ENCODE results near the gene CRYGS.
"Not testable (repeated sequence)": the region's sequence is repeated elsewhere in the genome, so short reads cannot be mapped to it uniquely, and the experiment has no call there.

The CRYGS gene

GRCh38 chr3:186516646-186517045, 27.5 kb downstream of the CRYGS start:
- DNase-seq: no peak

- DNase-seq: no peak
Measured at GRCh38 chr3:186515125-186515524, 29.1 kb downstream of the CRYGS start.

DNA sequence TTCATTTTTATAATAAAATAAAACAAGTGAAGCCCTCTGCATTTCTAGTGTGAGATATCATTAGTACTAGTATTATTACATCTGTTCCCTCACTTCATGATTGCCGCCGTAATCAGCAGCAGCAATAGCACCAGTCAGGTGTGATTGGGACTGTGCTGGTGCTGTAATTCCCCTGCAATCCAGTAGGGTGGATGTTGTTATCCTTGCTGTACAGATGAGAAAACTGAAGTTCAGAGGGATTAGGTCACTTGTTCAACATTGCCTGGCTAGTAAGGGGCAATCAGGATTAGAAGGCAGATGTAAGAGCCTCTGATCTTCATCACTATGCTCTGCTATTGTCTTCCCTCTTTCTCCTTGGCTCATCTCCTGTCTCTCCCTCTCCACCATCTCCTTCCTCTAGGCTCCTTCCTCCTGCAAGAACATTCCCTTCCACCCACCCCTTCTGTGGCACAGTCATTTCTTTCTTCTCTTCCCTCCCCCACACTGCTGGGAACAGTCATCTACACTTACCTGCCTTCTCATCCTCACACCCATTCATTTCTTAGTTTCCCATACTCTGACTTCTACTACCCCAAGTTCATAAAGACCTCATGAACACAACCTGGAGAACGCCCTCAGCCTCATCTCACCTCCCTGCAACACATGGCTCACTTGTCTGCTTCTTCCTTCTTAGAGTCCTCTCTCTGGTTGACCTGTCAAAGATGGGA, 29.7 kb downstream of the CRYGS start:
- no peak for DNase-seq

DNA sequence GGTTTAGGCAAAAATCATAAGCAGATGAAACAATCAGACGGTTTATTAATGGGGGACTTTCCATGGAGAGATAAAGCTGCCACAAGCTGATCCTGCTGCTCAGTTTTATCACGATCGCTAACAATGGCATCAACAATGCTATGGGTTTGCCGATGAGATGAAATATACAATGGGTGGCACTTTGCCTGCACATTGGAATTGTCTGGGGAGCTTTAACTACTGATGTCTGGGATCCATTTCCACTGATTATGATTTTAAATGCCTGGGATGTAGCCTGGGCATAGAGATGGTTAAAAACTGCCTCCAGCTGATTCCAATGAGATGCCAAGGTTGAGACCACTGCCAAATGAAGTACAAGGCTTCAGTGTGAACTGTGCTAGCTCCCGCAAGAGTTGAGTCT, 30.8 kb downstream of the CRYGS start:
- DNase-seq: no peak

DNA sequence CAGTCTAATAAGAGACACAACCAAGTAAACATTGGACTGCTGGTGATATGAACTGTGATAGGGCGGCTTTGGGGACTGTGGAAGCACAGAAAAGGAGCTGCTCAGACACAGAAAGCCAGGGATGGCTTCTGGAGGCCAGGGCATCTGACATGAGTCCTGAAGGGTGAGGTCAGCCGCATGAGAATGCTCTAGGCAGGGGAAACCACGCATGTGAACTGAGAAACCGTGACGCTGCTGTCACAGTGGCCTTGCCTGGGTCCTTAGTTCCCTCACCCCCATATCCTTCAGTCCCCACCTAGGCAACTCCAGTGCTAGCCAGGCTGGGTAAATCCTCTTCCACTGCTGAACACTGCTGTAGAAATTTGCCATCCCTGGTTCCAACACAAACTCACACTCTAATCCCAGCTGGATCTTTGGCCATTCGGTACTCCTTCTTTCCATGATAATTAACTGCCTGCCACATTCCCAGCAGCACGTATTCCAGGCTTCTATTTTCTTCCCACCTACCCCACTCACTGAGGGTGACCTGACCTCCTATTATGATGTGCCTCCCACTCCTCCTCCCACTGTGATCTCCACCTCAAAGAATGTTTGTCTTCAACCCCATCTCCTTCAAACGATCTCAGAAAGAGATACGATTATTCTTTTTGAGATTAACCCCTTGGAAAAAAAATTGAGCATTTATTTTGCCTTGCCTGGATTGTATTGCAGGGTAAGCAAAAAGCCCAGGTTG, 31.4 kb downstream of the CRYGS start:
- DNase-seq: no peak

DNA sequence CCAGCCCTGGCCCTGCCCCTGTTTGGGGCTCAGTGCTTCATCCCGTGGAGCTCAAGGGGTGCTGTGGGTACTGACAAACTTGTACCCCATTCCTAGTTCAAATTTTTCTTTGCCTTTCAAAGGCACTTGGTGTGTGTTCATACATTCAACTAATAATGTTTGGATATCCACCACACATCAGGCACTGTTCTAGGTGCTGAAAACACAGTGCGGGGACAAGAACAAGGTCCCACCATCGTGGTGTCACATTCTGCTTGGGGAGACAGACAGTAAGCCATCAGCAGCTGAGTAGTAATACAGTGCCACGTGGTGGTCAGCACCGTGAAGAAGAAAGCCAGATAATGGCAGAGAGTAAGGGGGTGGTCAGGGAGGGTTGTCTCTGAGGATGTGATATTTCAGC, 32.5 kb downstream of the CRYGS start:
- no peak for DNase-seq

DNA sequence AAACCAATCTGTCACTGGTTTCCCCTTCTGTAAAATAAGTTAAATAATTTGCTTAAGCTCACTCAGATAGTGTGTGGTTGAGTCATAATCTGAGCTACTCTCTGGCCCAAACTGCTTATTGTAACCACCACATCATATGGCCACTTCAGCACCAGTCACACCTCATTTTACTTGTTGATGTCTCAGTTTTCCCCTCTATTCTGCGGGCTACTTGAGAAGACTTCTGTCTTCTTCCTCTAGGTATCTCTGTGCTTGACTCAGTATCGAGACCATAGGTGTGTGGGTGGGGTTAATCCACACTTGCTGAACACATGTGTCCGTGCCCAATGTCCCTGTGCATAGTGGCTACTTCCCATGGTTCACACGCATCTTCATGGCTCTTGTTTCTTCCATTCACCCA, 32.9 kb downstream of the CRYGS start:
- no peak for DNase-seq

- DNase-seq: no peak
Measured at GRCh38 chr3:186510374-186511079, 33.7 kb downstream of the CRYGS start.

- DNase-seq: no peak
Measured at GRCh38 chr3:186509423-186509822, 34.8 kb downstream of the CRYGS start.

GRCh38 chr3:186506857-186507256, 37.3 kb downstream of the CRYGS start:
- DNase-seq: no peak

- DNase-seq: no peak
Measured at GRCh38 chr3:186506191-186506739, 37.9 kb downstream of the CRYGS start.

- no peak for DNase-seq
Measured at GRCh38 chr3:186502966-186503712, 41.0 kb downstream of the CRYGS start.

DNA sequence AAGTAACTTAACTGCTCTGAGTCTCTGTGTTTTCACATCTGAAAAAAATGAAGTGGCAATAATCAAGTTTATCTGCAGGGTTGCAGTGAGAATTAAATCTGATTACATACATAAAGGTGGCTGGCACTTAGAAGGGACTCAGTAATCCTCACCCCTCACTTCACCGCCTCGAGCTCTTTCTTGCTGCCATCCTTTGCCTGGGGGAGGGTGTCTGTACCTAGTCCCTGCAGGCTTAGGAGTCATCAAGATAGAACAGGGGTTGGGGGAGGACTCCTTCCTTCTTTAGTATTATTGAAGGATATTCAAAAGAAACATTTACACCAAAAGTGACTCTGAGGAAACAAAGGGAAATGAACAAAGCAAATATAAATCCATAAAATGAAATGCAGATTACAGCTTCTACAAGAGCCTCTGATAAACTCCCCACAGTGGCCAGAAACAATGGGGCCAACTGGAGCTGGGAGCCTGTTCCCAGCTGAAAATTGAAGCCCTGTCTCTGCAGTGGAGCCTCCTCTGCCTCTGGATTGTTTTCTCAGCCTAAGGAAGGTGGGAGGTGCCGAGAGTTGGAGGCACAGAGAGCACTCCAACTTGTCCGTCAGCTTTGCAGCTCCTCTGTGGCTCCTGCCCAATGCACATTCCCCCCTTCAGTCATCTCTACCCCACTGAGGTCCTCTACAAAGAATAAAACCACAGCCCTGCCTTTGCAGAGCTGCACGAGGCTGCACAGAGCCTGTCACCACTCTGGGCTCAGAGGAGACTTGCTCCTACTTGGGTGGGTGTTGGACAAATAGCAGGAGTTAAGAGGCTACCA, 41.8 kb downstream of the CRYGS start:
- DNase-seq: no peak

DNA sequence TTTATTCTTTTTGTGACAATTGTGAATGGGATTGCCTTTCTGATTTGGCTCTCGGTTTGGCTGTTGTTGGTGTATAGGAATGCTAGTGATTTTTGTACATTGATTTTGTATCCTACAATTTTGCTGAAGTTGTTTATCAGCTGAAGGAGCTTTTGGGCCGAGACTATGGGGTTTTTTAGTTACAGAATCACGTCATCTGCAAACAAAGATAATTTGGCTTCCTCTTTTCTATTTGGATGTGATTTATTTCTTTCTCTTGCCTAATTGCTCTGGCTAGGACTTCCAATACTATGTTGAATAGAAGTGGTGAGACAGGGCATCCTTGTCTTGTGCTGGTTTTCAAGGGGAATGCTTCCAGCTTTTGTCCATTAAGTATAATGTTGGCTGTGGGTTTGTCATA, 44.2 kb downstream of the CRYGS start:
- not testable (repeated sequence) for DNase-seq

DNA sequence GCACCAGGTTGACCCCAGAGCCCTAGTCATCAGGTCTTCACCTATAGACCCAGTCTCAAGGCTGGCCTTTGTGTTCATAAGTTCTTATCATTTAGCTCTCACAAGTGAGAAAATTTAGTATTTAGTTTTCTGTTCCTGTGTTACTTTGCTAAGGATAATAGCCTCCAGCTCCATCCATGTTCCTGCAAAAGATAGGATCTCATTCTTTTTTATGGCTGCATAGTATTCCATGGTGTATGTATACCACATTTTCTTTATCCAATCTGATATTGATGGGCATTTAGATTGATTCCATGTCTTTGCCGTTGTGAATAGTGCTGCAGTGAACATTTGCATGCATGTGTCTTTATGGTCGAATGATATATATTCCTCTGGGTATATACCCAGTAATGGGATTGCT, 46.2 kb downstream of the CRYGS start:
- DNase-seq: not testable (repeated sequence)

DNA sequence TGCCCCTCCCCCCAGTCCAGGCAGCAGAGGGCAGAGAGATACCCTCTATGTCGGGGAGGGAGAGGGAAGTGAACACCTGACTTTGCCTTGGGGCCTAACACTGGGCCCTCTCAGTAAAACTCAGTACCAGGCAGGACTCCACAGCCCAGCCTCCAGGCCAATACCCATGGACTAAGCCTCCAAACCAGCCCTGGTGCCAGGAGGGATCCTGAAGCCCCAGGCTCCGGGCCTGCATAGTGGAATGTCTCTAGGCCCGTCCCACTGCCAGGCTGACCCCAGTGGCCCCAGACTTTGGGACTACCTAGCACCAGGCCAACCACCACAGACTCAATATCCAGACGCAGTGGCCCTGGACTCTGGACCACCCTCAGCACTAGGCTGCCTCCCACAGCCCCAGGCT, 46.6 kb downstream of the CRYGS start:
- DNase-seq: no peak

DNA sequence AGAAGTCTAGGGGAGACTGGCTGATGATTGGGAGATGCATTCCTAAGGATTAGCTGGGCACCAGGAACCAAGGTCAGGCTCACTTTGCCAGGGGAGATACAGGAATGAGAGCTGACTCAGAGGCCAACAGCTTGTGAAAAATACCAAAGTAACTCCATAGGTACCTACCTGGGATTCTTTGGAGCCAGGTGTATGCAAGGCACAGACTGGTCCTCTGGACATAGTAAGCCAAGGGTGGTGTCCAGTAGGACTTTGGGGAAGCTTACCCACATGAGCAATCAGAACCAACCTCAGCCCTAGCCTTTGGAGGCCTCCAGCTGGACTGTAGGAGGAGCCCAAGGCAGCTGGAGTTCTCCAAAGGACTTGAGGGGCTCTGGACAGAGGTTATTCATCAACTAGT, 47.5 kb downstream of the CRYGS start:
- no peak for DNase-seq

DNA sequence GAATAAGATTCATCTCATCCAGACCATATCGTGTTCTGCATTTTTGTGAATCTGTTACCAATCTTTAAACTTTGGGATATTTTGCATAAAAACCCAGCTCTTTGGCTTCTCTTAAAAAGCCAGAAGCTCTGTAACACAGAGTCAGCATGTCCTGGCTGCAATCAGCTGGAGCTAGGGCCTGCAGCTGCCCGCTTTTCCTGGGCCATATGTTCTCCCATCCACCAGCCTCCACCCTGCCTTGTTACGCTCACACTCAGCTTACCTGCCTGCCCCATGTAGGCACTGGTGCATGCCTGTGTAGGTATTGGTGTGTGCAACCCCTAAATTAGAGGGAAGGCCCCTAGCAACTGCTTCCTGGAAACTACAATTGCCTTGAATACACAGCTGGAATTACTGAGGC, 48.2 kb downstream of the CRYGS start:
- DNase-seq: no peak

GRCh38 chr3:186493525-186494255, 50.5 kb downstream of the CRYGS start:
- DNase-seq: no peak

GRCh38 chr3:186492385-186492984, 51.7 kb downstream of the CRYGS start:
- DNase-seq: no peak

GRCh38 chr3:186489507-186489906, 54.7 kb downstream of the CRYGS start:
- no peak for DNase-seq
